ENCODE data around the gene NMNAT1. TPM values are rescaled to one million over a fixed set of nuclear protein-coding genes. Genes with fewer than 3 reads are reported as not detected.
"Not testable (repeated sequence)": the region's sequence is repeated elsewhere in the genome, so short reads cannot be mapped to it uniquely, and the experiment has no call there.

Gene NMNAT1
- total RNA-seq, 1 donor from 2014 or later: 7.6 TPM

GRCh38 chr1:9917901-9918300, 25.4 kb upstream of the NMNAT1 start:
- no peak for DNase-seq (ENCODE audit: low spot score)

DNA sequence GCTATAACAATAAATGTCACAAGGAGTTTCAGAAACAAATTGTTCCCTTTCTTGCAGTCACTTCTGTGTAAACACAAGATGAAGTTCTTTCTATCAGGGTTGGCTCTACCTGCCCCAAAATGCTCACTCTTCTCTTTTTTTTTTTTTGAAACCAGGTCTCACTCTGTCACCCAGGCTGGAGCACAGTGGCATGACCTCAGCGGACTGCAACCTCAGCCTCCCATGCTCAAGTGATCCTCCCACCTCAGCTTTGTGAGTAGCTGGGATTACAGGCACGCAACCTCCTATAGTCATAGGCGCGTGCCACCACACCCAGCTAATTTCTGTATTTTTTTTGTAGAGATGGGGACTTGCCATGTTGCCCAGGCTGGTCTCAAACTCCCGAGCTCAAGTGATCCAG, 22.7 kb upstream of the NMNAT1 start:
- ATAC-seq (no peak), DNase-seq (ENCODE audit: low spot score) (no peak)

More at GRCh38 chr1:9917901-9918300, 25.4 kb upstream of the NMNAT1 start:
- ATAC-seq: no peak

DNA sequence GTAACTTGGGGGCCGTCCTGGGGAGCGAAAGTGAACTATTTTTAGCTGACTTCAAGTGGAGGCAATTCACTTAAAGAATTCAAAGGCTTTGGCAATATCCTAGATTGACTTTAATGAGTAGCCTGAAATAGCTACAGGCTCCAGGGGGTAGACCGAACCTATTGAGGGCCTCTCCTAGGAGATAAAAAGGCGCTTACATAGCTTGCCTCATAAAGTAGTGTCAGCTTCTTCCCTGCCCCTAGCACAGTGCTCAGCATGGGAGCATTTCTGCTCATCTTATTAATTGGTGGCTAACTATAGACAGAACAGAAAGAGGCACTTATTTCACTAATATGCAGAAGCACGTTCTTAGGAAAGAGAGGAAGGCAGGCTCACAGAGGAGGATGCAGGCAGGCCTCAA, 20.9 kb upstream of the NMNAT1 start:
- DNase-seq (ENCODE audit: low spot score) (no peak), ATAC-seq (no peak)

DNA sequence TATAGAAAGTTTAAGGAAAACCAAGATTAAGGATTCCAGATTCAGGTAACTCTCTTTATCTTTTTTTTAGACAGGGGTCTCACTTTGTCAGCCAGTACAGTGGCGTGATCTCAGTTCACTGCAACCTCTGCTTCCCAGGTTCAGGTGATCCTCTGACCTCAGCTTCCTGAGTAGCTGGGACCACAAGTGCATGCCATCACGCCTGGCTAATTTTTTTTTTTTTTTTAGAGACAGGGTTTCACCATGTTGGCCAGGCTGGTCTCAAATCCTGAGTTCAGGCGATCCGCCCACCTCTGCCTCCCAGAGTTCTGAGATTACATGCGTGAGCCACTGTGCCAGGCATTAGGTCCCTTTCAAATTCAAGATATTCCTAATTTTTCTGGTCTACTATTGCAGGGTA, 16.0 kb upstream of the NMNAT1 start:
- ATAC-seq (no peak), DNase-seq (ENCODE audit: low spot score) (no peak)

- DNase-seq (ENCODE audit: low spot score): no peak
- ATAC-seq: peak; percentile 31
Observed at GRCh38 chr1:9929431-9930385, 13.6 kb upstream of the NMNAT1 start.

DNA sequence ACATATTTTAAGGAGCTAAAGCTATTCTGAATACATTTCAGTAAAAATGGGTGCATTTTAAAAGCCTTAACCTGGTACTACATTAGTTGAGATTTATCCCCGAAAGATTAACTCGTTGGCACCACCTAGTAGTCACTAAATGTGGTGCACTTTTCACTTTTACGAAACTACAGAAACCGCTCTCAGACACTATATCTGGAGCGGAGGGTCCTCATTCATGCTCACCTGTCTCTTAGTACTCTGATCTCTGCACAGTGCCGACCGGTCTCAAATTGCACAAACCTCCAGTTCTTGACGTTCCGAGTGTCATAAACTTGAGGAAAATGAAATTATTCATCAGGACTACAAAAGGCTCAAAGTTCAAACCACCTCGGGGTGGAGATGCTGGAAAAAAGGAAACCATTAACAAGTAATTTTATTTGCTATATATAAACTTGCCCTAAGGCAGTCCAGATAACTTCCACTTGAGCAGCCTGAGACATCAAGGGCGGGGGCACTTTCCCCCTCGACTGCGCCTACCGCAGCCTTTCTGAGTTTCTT, 806 bp upstream of the NMNAT1 start:
- ATAC-seq (peak; percentile 65), DNase-seq (ENCODE audit: low spot score) (no peak)

DNA sequence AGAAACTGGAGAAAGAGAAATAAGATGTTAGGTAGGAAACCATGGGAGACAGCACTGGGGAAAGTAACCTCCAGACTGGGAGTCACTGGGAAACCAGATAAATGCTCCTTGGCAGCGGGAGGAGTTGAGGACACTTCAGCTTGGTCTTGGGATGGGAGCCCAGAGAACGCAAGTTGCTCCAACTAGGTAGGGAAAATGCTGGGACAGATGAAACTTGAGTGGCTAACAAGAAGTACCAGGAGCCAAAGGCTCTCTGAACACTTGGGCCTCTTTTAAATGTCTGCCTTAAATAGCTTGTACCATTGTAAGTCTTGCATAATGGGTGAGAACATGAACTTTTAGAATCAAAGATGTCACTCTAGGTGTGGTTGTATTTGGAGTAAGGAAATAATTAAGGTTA, 3.0 kb downstream of the NMNAT1 start:
- ATAC-seq (no peak), DNase-seq (ENCODE audit: low spot score) (no peak)

DNA sequence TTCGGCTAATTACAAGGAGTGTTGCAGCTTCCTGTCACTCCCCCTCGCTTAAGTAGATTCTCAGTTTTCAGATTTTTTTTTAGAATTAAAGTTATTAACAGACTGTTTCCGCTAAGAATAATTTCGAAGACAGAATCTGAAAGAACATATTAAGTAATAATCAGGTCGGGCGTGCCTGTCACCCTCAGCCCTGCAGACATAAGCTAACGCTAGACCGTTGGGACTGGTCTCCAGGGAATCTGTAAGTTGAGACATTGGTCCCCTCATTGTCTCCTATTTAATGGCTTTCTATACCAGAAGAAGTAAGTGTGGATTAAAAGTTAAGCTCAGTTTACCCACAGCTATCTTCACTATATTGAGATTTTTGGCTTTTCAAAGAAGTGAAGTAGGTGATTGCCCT, 14.5 kb downstream of the NMNAT1 start:
- ATAC-seq: no peak

GRCh38 chr1:9960011-9960410, 16.7 kb downstream of the NMNAT1 start:
- ATAC-seq (no peak), DNase-seq (ENCODE audit: low spot score) (no peak)

More for the DNA sequence above, 14.5 kb downstream of the NMNAT1 start:
- DNase-seq (ENCODE audit: low spot score): no peak

- DNase-seq (ENCODE audit: low spot score) (no peak), ATAC-seq (no peak)
Observed at GRCh38 chr1:9960706-9961562, 17.7 kb downstream of the NMNAT1 start.

DNA sequence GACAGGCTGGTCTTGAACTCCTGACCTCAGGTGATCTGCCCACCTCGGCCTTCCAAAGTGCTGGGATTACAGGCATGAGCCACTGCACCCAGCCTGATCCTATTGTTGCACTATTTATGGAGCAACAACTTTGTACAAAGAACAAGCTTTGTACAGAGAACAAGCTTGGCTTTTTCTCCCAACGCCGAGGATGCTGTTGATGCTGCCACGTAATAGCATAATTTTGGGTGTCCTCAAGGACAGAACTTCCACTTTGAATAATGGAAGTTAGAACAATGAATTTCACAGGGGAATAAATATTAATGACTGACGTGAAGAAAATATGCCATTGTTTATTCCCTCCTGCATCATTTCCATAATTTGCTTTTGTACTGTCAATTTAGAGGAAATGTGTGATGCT, 41.0 kb downstream of the NMNAT1 start:
- no peak for ATAC-seq
- no peak for DNase-seq (ENCODE audit: low spot score)

- no peak for DNase-seq (ENCODE audit: low spot score)
- no peak for ATAC-seq
Observed at GRCh38 chr1:9985001-9985400, 41.7 kb downstream of the NMNAT1 start.

DNA sequence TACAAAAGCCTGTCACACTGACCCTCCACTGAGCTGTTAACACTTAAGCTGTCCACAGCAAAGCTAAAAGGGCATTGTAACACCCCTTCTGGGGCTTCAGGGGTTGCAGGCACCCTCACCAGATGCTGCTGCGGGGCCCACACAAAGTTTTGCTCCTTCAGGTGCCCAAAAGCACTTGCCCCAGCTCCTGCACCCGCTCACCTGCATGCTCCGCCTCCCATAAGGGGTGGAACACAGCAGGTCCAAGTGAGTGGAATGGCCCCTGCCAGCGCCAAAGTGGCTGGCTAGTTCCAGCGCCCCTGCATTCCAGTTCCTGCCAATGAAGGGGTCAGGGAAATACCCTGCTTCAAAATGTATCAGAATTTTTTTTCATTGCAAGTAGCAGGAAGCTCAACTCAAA, 46.5 kb downstream of the NMNAT1 start:
- ATAC-seq (no peak), DNase-seq (ENCODE audit: low spot score) (no peak)

GRCh38 chr1:9990944-9991343, 47.7 kb downstream of the NMNAT1 start:
- ATAC-seq: peak; percentile 77
- no peak for DNase-seq (ENCODE audit: low spot score)

- no peak for ATAC-seq
- no peak for DNase-seq (ENCODE audit: low spot score)
Observed at GRCh38 chr1:9992910-9993309, 49.6 kb downstream of the NMNAT1 start.

DNA sequence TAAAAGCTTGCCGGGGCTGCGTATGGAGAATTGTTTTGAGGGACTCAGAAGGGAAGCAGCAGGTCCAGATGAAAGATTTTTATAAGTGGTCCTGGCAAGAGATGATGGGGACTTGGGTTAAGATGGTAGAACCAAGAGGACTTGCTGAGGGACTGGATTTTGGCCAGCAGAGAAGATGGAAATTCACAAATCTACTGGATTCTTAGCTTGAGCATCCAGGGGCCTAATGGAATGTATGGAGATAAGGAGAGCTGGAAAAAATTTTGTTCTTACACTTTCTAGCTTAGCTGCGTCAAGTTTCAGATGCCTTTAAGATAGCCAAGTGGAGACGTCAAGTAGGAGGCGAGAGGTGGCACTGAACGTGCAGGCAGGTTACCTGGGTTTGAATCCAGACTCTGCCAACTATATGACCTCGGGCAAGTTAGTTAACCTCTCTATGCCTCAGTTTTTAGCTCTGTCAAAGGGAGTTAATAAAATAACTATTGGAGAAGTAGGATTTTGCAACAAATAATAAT, 50.3 kb downstream of the NMNAT1 start:
- no peak for ATAC-seq
- no peak for DNase-seq (ENCODE audit: low spot score)

DNA sequence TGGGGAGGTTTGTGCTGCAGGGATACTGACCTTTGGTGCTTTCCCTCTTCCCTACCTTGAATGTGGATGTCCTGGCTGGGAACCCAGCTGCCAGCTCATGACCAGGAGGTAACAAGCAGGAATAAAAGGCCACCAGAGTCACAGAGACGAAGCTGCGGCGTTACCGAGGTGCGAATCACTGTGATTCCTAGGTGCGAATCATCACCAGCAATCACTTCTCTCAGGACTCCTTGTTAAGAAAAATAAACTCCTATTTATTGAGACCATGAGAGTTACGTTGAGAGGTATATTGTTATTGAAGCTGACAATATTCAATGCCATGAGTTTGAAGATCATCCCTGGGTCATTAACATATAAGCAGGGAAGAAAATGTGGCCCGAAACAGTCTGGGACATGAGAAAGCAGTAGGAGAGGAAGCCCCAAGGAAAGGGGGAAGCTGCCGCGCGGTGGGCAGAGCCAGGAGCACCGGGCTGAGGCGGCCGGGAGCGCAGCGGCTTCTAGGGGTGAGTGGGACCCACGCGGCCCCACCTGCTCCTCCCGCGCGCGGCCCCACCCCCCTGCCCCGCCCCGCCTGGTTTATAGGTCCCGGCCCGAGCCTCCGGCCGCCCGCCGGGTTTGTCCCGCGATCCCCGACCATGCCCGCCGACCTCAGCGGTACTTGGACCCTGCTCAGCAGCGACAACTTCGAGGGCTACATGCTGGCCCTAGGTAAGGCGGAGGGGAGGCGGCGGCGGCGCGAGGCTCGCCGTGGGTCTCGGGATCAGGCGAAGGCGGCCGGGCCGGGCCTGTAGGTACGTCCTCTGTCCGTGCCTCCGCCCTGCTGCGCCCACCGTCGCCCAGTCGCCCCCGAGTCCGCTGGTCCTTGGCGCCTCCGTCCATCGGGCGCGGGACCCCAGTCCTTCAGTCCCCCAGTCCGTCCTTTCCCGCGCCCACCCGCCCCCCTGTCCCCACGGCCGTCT, 53.6 kb downstream of the NMNAT1 start, which contains the start of gene RBP7:
Gene RBP7 (plus strand): TSS at position 605 of the 959 bp plus-strand sequence. CDS start 31 bp downstream, at position 636.
- ATAC-seq (peak; percentile 70), DNase-seq (ENCODE audit: low spot score) (peak; percentile 45)

- ATAC-seq: no peak
- no peak for DNase-seq (ENCODE audit: low spot score)
Observed at GRCh38 chr1:10001016-10001665, 57.9 kb downstream of the NMNAT1 start.

DNA sequence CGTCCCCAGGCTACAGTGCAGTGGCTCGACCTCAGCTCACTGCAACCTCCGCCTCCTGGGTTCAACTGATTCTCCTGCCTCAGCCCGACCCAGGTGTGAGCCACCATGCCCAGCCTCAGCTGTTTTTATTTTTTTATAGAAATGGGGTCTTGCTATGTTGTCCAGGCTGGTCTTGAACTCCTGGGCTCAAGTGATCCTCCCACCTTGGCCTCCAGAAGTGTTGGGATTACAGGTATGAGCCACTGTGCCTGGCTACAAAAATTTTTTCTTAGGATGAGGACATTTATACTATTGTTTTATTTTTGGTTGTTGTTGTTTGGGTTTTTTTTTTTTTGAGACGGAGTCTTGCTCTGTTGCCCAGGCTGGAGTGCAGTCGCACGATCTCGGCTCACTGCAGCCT, 62.0 kb downstream of the NMNAT1 start:
- not testable (repeated sequence) for ATAC-seq; DNase-seq (ENCODE audit: low spot score)
